CD4-positive, alpha-beta T cell treated with Interleukin-4 for 1 hour (primary cell): ENCODE results near the gene NTM.
"Not testable (repeated sequence)": the region's sequence is repeated elsewhere in the genome, so short reads cannot be mapped to it uniquely, and the experiment has no call there.

Experiments
- DNase-seq, 2 donors: peaks; one replicate each; pipeline ENCODE4 v3.0.0-alpha.2; 2020 to 2022

Gene NTM

GRCh38 chr11:131370090-131370751 lies at the start of gene NTM:
Gene NTM, plus strand, starts transcription at chr11:131370615.
- DNase-seq = no peak

- DNase-seq = no peak
Observed at GRCh38 chr11:131324921-131325570, 45.4 kb upstream of the NTM start.

GRCh38 chr11:131326829-131327228 lies 43.6 kb upstream of the NTM start:
- DNase-seq = no peak

- no peak for DNase-seq
Observed at GRCh38 chr11:131327421-131327820, 43.0 kb upstream of the NTM start.

- no peak for DNase-seq
Observed at GRCh38 chr11:131328843-131329242, 41.6 kb upstream of the NTM start.

- DNase-seq = no peak
Observed at GRCh38 chr11:131331010-131331409, 39.4 kb upstream of the NTM start.

- no peak for DNase-seq
Observed at GRCh38 chr11:131331546-131331945, 38.9 kb upstream of the NTM start.

- no peak for DNase-seq
Observed at GRCh38 chr11:131334601-131335000, 35.8 kb upstream of the NTM start.

- DNase-seq = not testable (repeated sequence)
Observed at GRCh38 chr11:131341900-131342299, 28.5 kb upstream of the NTM start.

- not testable (repeated sequence) for DNase-seq
Observed at GRCh38 chr11:131342442-131342841, 28.0 kb upstream of the NTM start.

- DNase-seq = no peak
Observed at GRCh38 chr11:131345406-131345805, 25.0 kb upstream of the NTM start.

- DNase-seq = no peak
Observed at GRCh38 chr11:131349368-131350086, 20.9 kb upstream of the NTM start.

GRCh38 chr11:131350872-131351271 lies 19.5 kb upstream of the NTM start:
- DNase-seq = no peak

GRCh38 chr11:131351848-131352247 lies 18.6 kb upstream of the NTM start:
- no peak for DNase-seq

GRCh38 chr11:131353766-131354165 lies 16.6 kb upstream of the NTM start:
- no peak for DNase-seq

- no peak for DNase-seq
Observed at GRCh38 chr11:131354251-131354701, 16.1 kb upstream of the NTM start.

GRCh38 chr11:131356206-131356605 lies 14.2 kb upstream of the NTM start:
- DNase-seq = no peak

- no peak for DNase-seq
Observed at GRCh38 chr11:131365329-131365930, 5.0 kb upstream of the NTM start.

GRCh38 chr11:131370901-131371790 lies 731 bp downstream of the NTM start:
- no peak for DNase-seq

- no peak for DNase-seq
Observed at GRCh38 chr11:131371791-131372104, 1.3 kb downstream of the NTM start.

- DNase-seq = no peak
Observed at GRCh38 chr11:131372234-131372962, 2.0 kb downstream of the NTM start.
